ENCODE measurements around the gene PDZD4. TPM values are rescaled to one million over a fixed set of nuclear protein-coding genes. Genes with fewer than 3 reads are reported as not detected.

The PDZD4 gene
- total and polyA plus RNA-seq, 10 of the 15 experiments (the other 5 are each of a cell fraction or from before 2014, with no cell fraction given): 0.01 to 0.15 (median 0.04) TPM; not detected in 6

GRCh38 chrX:153773218-153773611, 57.1 kb downstream of the PDZD4 start (continued):
- TF ChIP-seq PML (IDR thresholded peaks at IDR 0.05; ENCODE audit: low read length): no peak

- BruUV-seq (replicated peaks): no TSS peak
- Histone ChIP-seq H3K4me2 (ENCODE audit: control insufficient read depth, insufficient read depth) (no peak overlapping the region), H3K36me3 (ENCODE audit: control insufficient read depth in 2 of 2, insufficient read depth in 2 of 2, low read length in 1 of 2) (no peaks in the 10 kb centered on the region), H3K4me3 (no peak overlapping the region), H3K79me2 (ENCODE audit: control insufficient read depth, insufficient read depth, low read length) (no peaks in the 10 kb centered on the region), H2AFZ (ENCODE audit: control insufficient read depth, low read depth, low read length) (no peak overlapping the region), H3K27me3 (replicated peaks in 1 of 2; ENCODE audit: control insufficient read depth in 2 of 2, insufficient read depth in 2 of 2, low read length in 1 of 2) (no peaks in the 10 kb centered on the region), H3K4me1 (ENCODE audit: control insufficient read depth, insufficient read depth, low read length) (no peaks in the 10 kb centered on the region), H3K27ac (ENCODE audit: control insufficient read depth, insufficient read depth) (no peak overlapping the region), H4K20me1 (ENCODE audit: control insufficient read depth, insufficient read depth) (no peaks in the 10 kb centered on the region), H3K9ac (ENCODE audit: control insufficient read depth, insufficient read depth, low read length) (no peak overlapping the region), H3K9me3 (replicated peaks; ENCODE audit: control insufficient read depth, insufficient read depth, low read length) (no peaks in the 10 kb centered on the region; the same call in 2 of the 3 replicates)
- ChIA-PET SMC1A (ENCODE audit: uncharacterized antibody, unreplicated experiment) (no interaction called here), RAD21 (ENCODE audit: unreplicated experiment) (interaction anchor here (0.7 kb wide), 1 partner anchor 202 kb away, joined by 4 read pairs; no protein-coding TSS in a partner anchor), CTCF (no interaction called here), POLR2A (no interaction called here)
- ATAC-seq (no peak), DNase-seq (ENCODE audit: low read depth, low spot score) (no peak), FAIRE-seq (no peak)
- intact Hi-C loops (cut with micrococcal nuclease; ENCODE audit: unreplicated experiment): no loop called here
- no peak for TF ChIP-seq RBBP5 (conservative IDR thresholded peaks at IDR 0.05)
- TF ChIP-seq E4F1 (IDR thresholded peaks at IDR 0.05; ENCODE audit: borderline replicate concordance, partially characterized antibody): no peak
- TF ChIP-seq BHLHE40 (IDR thresholded peaks at IDR 0.05; ENCODE audit: borderline replicate concordance in 1 of 2, low read depth in 2 of 2, low read length in 1 of 2): no peak
- no peak for TF ChIP-seq TCF12 (IDR thresholded peaks at IDR 0.05; ENCODE audit: low read depth, low read length)
- no peak for TF ChIP-seq BRCA1 (IDR thresholded peaks at IDR 0.05; ENCODE audit: low read depth, low read length)
- TF ChIP-seq NFXL1 (IDR thresholded peaks at IDR 0.05; ENCODE audit: borderline replicate concordance): no peak
- TF ChIP-seq SMC3 (IDR thresholded peaks at IDR 0.05; ENCODE audit: borderline replicate concordance, low read length): no peak
- no peak for TF ChIP-seq NBN (IDR thresholded peaks at IDR 0.05)
- TF ChIP-seq PBX3 (IDR thresholded peaks at IDR 0.05; ENCODE audit: insufficient replicate concordance, low read depth, low read length): no peak
- TF ChIP-seq ZNF217 (IDR thresholded peaks at IDR 0.05): no peak
- in situ Hi-C loops (cut with MboI): no loop called here
- 34% methylated on average over 19 of the region's 21 CpGs for WGBS (ENCODE audit: insufficient coverage, insufficient replicate concordance, low lambda C conversion rate, missing lambda C conversion rate)
Observed at GRCh38 chrX:153772316-153773217, 57.8 kb downstream of the PDZD4 start.

Data from GM12878 (cell line).